PC-3 (cell line): ENCODE data around the gene OTOS.

Experiments
- CTCF ChIP-seq: fragments of 300-600 bp; sonication (generic); conservative IDR thresholded peaks from 2 replicates; pipeline ENCODE4 v1.5.1; 2017; ENCODE audit warnings: antibody characterized with exemption, low read depth, mild to moderate bottlenecking, low read length
- EZH2phosphoT487 ChIP-seq: fragments of 300-600 bp; sonication (generic); IDR thresholded peaks from 2 replicates; pipeline ENCODE4 v1.6.1; 2018; ENCODE audit warnings: mild to moderate bottlenecking, antibody characterized with exemption, low read length, borderline replicate concordance

GRCh38 chr2:240095556-240096523, 44.6 kb downstream of the OTOS start:
- no peak for TF ChIP-seq CTCF
- TF ChIP-seq EZH2phosphoT487: no peak
